Type B pancreatic cell (in vitro differentiated cells): ENCODE results near the gene ZNF397. TPM values are rescaled to one million over a fixed set of nuclear protein-coding genes. Genes with fewer than 3 reads are reported as not detected.

Experiments used
- DNase-seq: peaks from one replicate; pipeline ENCODE4 v3.0.0; 2021; ENCODE audit warnings: mixed read lengths; ENCODE audit not compliant: unreplicated experiment; ENCODE audit errors: extremely low spot score
- H3K27ac Mint-ChIP-seq: 2 replicates; pipeline ENCODE4 v1.8.0; 2021; ENCODE audit warnings: mild to moderate bottlenecking, mixed read lengths
- H3K27me3 Mint-ChIP-seq: 2 replicates; pipeline ENCODE4 v1.8.0; 2021; ENCODE audit warnings: mixed read lengths
- H3K36me3 Mint-ChIP-seq: 2 replicates; pipeline ENCODE4 v1.8.0; 2021; ENCODE audit warnings: mixed read lengths
- H3K4me1 Mint-ChIP-seq: one replicate; pipeline ENCODE4 v1.8.0; 2021; ENCODE audit warnings: mixed read lengths; ENCODE audit not compliant: unreplicated experiment
- H3K4me3 Mint-ChIP-seq: 2 replicates; pipeline ENCODE4 v1.8.0; 2021; ENCODE audit warnings: mild to moderate bottlenecking, mixed read lengths
- H3K9me3 Mint-ChIP-seq: 2 replicates; pipeline ENCODE4 v1.8.0; 2021; ENCODE audit warnings: mixed read lengths
- CTCF ChIP-seq: fragments of 200-600 bp; sonication (generic); conservative IDR thresholded peaks from 2 replicates; pipeline ENCODE4 v1.5.0; 2021; ENCODE audit warnings: antibody characterized with exemption, mild to moderate bottlenecking
- total RNA-seq: library from RNA; stranded (reverse); gene quantifications from 2 replicates; pipeline ENCODE4 v1.2.1, GENCODE V29; 2021; ENCODE audit warnings: low replicate concordance

The ZNF397 gene
- total RNA-seq, 1 donor from 2014 or later, result 39.1 TPM

- no peak for TF ChIP-seq CTCF
- H3K4me3 Mint-ChIP-seq, result peak overlapping the region; percentile 97
- DNase-seq, result no peak
- H3K36me3 Mint-ChIP-seq, result peaks cover 33% of the 10 kb centered on the region
- no peaks in the 10 kb centered on the region for H3K9me3 Mint-ChIP-seq
- H3K27ac Mint-ChIP-seq, result peak overlapping the region; percentile 98
- H3K27me3 Mint-ChIP-seq, result peaks cover 3% of the 10 kb centered on the region
- H3K4me1 Mint-ChIP-seq, result peaks cover 21% of the 10 kb centered on the region
Observed at GRCh38 chr18:35291166-35291565, 50.3 kb downstream of the ZNF397 start.

- Mint-ChIP-seq H3K9me3 (no peaks in the 10 kb centered on the region), H3K36me3 (peaks cover 63% of the 10 kb centered on the region)
- no peak for DNase-seq
Observed at GRCh38 chr18:35296060-35296459, 55.2 kb downstream of the ZNF397 start.

DNA sequence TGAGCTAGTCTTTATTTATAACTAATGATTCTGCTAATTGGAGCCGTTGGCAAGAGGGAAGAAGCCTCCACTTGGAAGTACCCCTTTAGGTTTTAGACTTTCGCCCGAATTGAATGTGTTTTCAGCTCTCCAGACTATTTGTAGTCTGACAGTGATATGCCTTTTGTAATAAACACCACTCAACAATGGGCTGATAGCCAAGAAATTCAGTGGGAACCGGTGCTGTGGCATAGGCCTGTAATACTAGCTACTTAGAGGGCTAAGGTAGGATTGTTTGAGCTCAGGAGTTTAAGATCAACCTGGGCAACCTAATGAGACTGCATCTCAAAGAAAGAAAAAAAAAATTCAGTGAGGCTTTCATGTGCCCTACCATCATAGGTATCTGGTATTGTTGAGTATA is 62.8 kb downstream of the ZNF397 start:
- H3K4me1 Mint-ChIP-seq, result no peaks in the 10 kb centered on the region
- TF ChIP-seq CTCF, result no peak
- no peak for DNase-seq
- H3K4me3 Mint-ChIP-seq, result no peak overlapping the region
- H3K9me3 Mint-ChIP-seq, result peaks cover 28% of the 10 kb centered on the region
- H3K36me3 Mint-ChIP-seq, result peaks cover 75% of the 10 kb centered on the region
- no peaks in the 10 kb centered on the region for H3K27me3 Mint-ChIP-seq
- H3K27ac Mint-ChIP-seq, result no peak overlapping the region

More at GRCh38 chr18:35296060-35296459, 55.2 kb downstream of the ZNF397 start:
- H3K27me3 Mint-ChIP-seq, result no peaks in the 10 kb centered on the region
- H3K4me3 Mint-ChIP-seq, result no peak overlapping the region
- no peak for TF ChIP-seq CTCF
- peaks cover 9% of the 10 kb centered on the region for H3K4me1 Mint-ChIP-seq
- no peak overlapping the region for H3K27ac Mint-ChIP-seq

GRCh38 chr18:35306588-35307250 is 65.9 kb downstream of the ZNF397 start:
- Mint-ChIP-seq H3K4me3 (no peak overlapping the region), H3K27ac (no peak overlapping the region), H3K9me3 (peaks cover 39% of the 10 kb centered on the region), H3K36me3 (peaks cover 47% of the 10 kb centered on the region), H3K4me1 (no peaks in the 10 kb centered on the region), H3K27me3 (no peaks in the 10 kb centered on the region)
- no peak for TF ChIP-seq CTCF
- no peak for DNase-seq

Other genes starting within 250 kb of the ZNF397 start
- gene MAPRE2, start 199.6 kb upstream of the ZNF397 start, total RNA-seq, result 20.8 and 28.0 TPM in 2 replicates
- 12.5 and 17.3 TPM in 2 replicates for gene ZSCAN30, start 49.2 kb downstream of the ZNF397 start, total RNA-seq
- gene ZNF24, start 103.4 kb downstream of the ZNF397 start, total RNA-seq, result 52.6 and 64.1 TPM in 2 replicates
- 4.8 and 4.9 TPM in 2 replicates for gene ZNF396, start 136.3 kb downstream of the ZNF397 start, total RNA-seq